Bronchial epithelial cell (primary cell): ENCODE measurements around the gene SLC44A2. TPM values are rescaled to one million over a fixed set of nuclear protein-coding genes. Genes with fewer than 3 reads are reported as not detected.

Experiments
- DNase-seq: peaks from one replicate; pipeline ENCODE4 v3.0.0-alpha.2; 2010; ENCODE audit warnings: low read depth
- FAIRE-seq: peaks from 2 replicates; lab custom pipeline; 2011; peaks lifted over from hg19 to GRCh38; lab: Jason Lieb, UNC
- H3K27me3 ChIP-seq: 2 replicates; pipeline ENCODE4 v1.5.1; 2011; ENCODE audit warnings: low read length; ENCODE audit not compliant: control insufficient read depth, insufficient read depth
- H3K36me3 ChIP-seq: 2 replicates; pipeline ENCODE4 v1.5.1; 2011; ENCODE audit warnings: low read length; ENCODE audit not compliant: control insufficient read depth, insufficient read depth
- H3K4me3 ChIP-seq: 2 replicates; pipeline ENCODE4 v1.5.1; 2011; ENCODE audit warnings: mild to moderate bottlenecking, low read depth, low read length, control low read depth
- CTCF ChIP-seq: IDR thresholded peaks from 2 replicates; pipeline ENCODE4 v1.5.1; 2011; ENCODE audit warnings: mild to moderate bottlenecking, moderate library complexity, low read length, control low read depth, inconsistent platforms; ENCODE audit not compliant: insufficient read depth, severe bottlenecking
- total RNA-seq: library from RNA; depleted of rRNA; stranded (reverse); fragments of >200 nt; gene quantifications from 2 replicates; pipeline ENCODE4 v1.2.1, GENCODE V29; 2014

SLC44A2 gene
- total RNA-seq, 1 donor from 2014 or later, result 18.7 TPM

- Histone ChIP-seq H3K4me3 (no peak overlapping the region), H3K27me3 (no peaks in the 10 kb centered on the region), H3K36me3 (peaks cover 34% of the 10 kb centered on the region)
- peak; percentile 88 for FAIRE-seq
- DNase-seq, result no peak
- TF ChIP-seq CTCF, result no peak
These were observed 66.0 kb downstream of the SLC44A2 start for GRCh38 chr19:10691178-10691881.

GRCh38 chr19:10691883-10692282 lies 66.5 kb downstream of the SLC44A2 start:
- FAIRE-seq (no peak), DNase-seq (no peak)
- Histone ChIP-seq H3K36me3 (peaks cover 34% of the 10 kb centered on the region), H3K27me3 (no peaks in the 10 kb centered on the region), H3K4me3 (no peak overlapping the region)
- TF ChIP-seq CTCF, result no peak

GRCh38 chr19:10692673-10693264 lies 67.4 kb downstream of the SLC44A2 start:
- Histone ChIP-seq H3K36me3 (peaks cover 28% of the 10 kb centered on the region), H3K4me3 (no peak overlapping the region), H3K27me3 (no peaks in the 10 kb centered on the region)
- FAIRE-seq (no peak), DNase-seq (no peak)
- no peak for TF ChIP-seq CTCF

Other genes starting within 250 kb of the SLC44A2 start
- gene TYK2, start 245.0 kb upstream of the SLC44A2 start, total RNA-seq, result 36.1 and 45.8 TPM in 2 replicates
- gene CDC37, start 222.0 kb upstream of the SLC44A2 start, total RNA-seq, result 195 TPM in 2 replicates
- 0.13 and 0.26 TPM in 2 replicates for gene PDE4A, start 205.0 kb upstream of the SLC44A2 start, total RNA-seq
- gene KEAP1, start 122.2 kb upstream of the SLC44A2 start, total RNA-seq, result 59.5 and 62.9 TPM in 2 replicates
- 6.6 and 7.8 TPM in 2 replicates for gene S1PR5, start 108.1 kb upstream of the SLC44A2 start, total RNA-seq
- gene ATG4D, start 81.6 kb upstream of the SLC44A2 start, total RNA-seq, result 30.3 and 37.5 TPM in 2 replicates
- 8.2 and 11.0 TPM in 2 replicates for gene KRI1, start 59.5 kb upstream of the SLC44A2 start, total RNA-seq
- gene CDKN2D, start 56.6 kb upstream of the SLC44A2 start, total RNA-seq, result 6.6 and 13.3 TPM in 2 replicates
- 114 and 135 TPM in 2 replicates for gene AP1M2, start 38.2 kb upstream of the SLC44A2 start, total RNA-seq
- 85.8 and 97.4 TPM in 2 replicates for gene ILF3, start 28.8 kb downstream of the SLC44A2 start, total RNA-seq
- 18.8 and 32.9 TPM in 2 replicates for gene QTRT1, start 75.9 kb downstream of the SLC44A2 start, total RNA-seq
- gene DNM2, start 92.5 kb downstream of the SLC44A2 start, total RNA-seq, result 68.4 and 89.7 TPM in 2 replicates
- gene TMED1, start 210.7 kb downstream of the SLC44A2 start, total RNA-seq, result 42.0 and 45.3 TPM in 2 replicates
- 0.26 and 0.38 TPM in 2 replicates for gene C19orf38, start 222.9 kb downstream of the SLC44A2 start, total RNA-seq
- 9.2 and 14.3 TPM in 2 replicates for gene CARM1, start 246.0 kb downstream of the SLC44A2 start, total RNA-seq